Activated T-cell treated with anti-CD3 and anti-CD28 coated beads for 48 hours (primary cell): ENCODE data around the gene PPIC.
"Not testable (repeated sequence)": the region's sequence is repeated elsewhere in the genome, so short reads cannot be mapped to it uniquely, and the experiment has no call there.

Source experiments
- DNase-seq: peaks from one replicate; pipeline ENCODE4 v3.0.0-alpha.2; 2020; ENCODE audit warnings: low read depth

Gene PPIC

DNA sequence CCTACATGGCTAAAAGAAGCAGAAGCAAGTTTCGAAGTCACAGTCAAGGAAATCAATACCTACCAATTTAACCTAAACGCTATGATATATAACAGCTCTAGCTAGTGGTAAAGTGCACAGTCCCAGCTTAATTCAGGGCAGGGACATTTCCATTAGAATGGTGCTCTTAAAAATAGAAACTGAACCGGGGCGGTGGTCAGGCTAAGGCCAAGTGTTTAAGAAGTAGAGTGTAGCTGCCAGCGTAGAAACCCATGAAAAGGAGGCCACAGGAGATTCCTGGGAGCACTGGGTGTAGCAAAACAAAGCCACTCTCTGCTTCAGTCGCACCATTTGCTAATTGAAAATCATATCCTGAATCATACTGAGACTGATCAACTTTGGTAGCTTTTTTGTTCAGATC, 28.8 kb downstream of the PPIC start:
- no peak for DNase-seq

DNA sequence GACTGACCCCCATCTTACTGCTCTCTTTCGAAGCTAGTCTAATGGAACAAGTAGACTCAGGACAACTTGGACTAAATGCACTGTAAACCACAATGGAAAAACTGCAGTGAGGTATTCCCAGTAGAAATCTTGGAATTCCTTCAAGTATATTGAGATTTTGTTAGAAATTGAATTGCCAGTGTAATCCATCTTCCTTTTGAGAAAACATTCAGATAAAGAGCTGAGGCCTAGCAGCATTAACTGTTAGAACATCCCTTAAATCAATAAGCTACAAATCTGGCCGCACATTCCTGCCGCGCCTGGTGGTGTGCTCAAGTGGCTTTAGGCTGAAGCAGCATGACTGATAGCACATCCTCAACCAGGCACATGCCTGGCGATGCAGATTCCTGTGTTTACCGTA, 29.3 kb downstream of the PPIC start:
- no peak for DNase-seq

DNA sequence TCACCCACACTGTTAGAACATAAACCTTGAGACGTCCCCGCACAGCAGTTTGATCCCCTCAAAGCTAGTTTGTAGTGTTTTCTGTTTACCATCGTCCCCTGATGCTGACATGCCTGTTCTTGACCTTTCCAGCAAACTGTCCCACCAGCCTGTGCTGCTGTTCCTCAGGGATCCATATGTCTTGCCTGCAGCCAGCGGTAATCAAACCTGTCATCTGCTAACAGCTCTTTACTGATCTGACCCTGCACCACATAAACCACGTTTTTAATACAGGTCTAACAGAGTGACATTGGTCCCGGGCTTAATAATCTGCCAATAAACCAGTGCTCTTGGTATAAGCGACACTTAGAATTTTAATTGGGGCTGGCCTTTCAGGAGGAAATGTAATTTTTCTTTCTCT, 34.7 kb downstream of the PPIC start:
- DNase-seq, result no peak

DNA sequence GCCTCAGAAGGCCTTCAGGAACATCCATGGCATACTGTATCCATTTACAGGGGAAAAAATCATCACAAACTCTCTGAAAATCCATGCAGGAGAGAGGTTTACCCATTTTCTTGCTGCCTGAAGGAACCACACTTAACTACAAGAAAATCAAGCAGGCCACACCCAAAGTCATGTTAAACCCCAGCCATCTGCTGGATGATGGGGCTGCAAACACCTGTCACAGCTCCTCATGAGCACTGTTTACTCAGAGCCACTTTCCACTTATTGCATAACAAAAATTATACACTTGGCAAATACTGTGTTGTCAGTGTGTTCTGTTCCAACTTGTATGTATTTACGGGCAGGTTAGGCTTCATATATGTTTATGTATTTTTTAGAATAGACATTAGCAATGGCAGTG, 35.8 kb downstream of the PPIC start:
- no peak for DNase-seq

DNA sequence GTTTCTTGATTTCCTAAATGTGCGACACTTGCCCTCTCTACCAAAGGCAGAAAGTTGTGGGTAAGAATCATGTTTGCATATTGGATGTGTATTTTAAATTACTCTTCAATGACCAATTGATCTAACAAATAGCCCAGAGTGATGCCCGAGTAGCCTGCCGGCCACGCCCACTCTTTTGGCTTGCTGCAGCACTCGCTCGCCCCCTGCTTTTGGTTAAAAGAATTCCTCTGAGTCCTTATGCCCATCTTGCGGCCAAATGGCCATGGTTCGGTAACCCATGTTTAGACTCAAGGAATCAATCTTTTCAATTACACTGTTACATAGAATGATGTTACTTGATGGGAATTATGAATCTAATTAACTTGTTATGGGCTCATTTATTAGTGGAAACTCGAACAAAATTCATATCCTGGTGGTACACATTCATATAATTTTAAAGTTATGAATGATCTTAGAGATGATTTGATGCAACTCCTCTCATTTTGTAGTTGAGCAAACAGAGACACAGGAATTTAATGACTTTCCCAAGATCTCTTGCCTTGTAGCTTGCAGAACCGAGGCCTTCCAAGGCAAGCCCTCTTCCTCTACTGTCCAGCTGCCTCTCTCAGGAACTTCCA, 36.5 kb downstream of the PPIC start:
- peak; percentile 3 for DNase-seq

DNA sequence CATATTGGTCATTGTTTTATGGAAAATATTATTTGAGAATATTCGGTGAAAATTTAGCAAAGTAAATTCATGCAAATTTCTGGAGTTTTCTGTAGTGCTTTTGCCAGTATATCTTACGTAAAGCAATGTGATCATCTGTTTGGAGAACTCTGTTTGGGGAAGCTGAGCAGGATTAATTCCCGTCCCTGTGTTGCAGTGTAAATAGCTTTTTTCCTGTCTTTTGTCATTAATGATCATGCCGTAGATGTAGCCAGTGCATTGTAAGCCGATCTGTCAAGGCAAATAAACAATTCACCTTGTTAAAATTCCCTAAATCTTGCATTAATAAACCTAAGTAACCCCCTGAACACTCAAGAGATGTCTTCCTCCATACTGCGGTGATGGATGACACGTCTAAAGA, 39.2 kb downstream of the PPIC start:
- no peak for DNase-seq

DNA sequence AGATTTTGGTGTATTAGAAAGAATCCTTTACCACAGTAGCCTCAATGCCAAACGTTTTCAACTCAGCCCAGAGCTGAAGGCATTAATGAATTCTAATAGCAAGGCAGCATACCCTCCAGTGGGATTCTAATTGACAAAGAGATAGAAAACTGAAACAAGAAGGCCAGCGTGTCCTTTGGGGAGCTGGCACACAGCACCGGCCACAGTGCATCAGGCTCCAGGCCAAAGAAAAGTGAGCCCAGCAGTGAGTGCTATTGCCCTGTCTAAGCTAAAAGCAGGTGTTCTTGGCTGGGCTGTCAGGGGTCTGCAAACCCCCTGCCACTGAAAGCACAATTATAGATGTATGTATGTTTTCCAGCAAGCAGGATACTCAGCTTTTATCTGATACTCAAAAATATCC, 40.4 kb downstream of the PPIC start:
- no peak for DNase-seq

DNA sequence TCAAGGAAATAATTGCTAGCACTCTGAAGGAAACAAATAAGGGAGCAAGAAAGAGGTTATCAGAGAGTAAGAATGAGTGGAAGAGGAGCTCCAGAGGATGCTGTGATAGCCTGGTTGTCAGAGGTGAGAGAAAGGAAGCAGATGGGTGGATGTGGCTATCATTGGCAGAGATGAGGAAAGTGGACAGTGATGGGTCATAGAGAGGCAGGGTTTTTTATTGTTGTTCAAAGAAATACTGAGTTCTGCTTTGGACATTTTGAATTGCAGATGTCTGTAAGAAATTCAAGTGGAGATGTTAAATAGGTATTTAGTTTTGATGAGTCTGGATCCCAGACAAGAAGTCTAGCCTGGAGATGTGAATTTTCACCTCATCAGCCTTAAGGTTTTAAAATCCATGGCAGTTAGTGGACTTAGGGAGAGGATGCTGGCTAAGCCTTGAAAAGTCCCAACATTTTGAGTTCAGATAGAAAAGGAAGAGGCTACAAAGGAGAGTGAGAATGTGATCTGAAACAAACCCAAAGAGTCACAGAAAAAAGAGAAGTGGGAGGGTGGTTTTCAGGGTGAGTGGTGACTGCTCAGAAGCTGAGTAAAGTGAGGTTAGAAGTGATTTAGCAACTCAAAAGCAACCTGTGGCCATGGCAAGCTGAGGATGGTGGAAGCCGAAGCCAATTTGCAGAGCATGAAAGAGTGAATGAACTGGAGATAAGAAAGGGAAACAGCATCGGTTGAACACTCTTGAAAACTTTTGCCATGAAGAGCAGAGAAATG, 50.4 kb downstream of the PPIC start:
- no peak for DNase-seq

DNA sequence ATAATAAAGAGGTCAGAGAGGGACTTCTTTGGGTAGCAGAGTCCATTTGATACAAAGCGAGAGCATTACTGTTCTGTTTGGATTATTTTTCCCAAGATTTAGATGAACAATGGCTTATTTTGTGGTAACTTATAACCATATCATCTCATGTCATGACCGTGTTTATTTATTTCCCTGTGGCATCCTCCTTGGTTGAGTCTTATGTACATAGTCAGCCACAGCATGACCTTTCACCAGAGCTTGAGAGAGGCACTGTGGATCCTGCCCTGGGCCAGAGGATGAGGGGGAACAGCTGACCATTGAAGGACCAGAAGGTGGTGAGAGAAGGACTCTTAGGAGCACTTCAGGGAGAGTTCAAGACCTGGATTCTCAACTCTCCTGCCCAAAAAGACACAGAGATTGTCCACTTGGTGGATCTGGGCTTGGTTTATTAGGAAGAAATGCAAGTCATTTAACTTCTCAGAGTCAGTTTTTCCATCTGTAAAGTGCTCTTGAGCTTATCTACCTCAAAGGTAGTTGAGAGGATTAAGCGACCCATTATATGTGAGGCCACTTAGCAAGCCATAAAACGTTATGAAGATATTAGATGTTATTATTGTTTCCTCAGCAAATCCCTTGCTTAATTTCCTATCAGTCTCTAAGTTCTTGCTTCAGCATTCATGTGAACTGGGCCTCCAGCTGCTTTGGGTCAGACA, 51.4 kb downstream of the PPIC start:
- no peak for DNase-seq

DNA sequence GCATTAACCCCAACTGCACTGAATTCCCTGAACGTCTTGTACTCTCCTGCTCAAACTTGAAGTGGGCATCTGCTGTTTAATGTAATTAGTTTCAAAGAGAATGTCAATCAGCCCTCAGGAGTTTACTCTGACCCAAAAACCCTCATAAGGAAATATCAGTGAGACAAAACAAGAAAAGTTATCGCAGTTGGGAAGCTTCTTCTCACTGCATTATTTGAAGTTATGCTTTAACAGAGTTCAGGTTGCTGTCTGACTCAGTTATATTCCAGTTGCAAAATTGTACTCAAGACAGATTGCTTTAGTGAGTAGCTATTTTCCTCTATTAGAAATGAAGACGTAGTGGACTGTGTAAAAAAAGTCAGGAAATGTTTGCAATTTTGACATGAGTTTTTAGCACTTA, 52.1 kb downstream of the PPIC start:
- no peak for DNase-seq

DNA sequence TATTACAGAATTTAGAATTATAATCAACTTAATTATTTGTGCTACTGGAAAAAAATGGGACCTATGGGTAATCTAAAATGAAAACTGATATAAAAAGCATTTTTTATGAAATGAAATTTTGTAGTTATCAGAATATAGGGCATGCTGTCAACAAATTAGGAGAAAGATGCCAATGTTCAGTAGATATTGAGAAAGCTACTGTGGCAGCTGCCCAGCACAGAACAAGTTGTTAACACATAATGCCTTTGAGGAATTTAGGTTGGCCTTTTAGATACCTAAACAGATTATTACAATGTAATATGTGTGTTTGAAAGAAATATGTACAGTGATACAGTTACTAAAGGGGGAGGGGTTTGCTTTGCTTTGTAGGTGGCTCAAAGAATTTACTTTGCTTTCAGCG, 54.1 kb downstream of the PPIC start:
- no peak for DNase-seq

DNA sequence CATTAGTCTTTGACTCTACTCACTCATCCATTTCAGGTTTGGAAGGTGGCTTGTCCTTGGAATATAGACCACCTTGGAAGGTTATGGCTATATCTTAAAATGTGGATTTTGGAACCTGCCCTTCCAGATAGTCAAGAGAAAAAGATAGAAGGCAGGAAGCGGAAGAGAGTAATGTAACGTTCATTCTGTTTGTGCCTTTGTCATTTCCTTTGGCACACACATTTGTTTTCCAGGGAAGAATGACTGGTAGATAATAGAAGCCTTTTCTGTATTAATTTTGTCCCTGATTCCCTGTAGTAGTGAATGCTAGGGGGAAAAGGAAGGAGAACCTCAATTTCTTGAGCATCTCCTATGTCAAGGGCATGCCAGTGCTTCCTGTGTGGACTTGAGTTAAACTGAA, 54.7 kb downstream of the PPIC start:
- no peak for DNase-seq

DNA sequence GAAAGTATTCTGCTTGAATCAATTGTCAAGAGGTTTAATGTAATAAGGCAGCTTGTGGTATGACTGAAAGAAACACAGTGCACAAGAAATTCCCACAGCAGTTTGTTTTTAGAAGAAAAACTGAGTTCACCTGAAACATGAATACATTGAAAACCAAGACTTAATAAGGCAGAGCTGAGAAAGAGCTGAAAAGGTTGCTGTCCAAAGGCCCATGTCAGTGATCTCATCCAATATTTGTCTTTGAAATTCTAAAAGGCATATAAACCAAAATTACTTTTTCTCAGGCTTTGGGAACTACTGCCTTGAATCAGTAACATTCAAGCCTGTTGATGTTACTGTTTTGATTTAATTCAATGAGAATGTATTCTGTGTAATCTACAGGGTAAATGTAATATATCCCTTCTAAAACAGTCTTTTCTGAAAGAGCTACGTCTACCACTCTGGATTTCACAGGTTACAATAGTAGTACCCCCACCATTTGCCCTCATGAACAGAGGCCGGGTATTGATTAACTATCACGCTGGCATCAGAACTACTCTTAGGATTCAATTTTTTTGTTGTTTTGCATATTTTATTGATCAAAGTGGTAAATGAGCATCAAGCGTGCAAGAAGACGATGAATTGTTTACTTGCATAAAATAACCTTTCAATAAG, 57.8 kb downstream of the PPIC start:
- no peak for DNase-seq

DNA sequence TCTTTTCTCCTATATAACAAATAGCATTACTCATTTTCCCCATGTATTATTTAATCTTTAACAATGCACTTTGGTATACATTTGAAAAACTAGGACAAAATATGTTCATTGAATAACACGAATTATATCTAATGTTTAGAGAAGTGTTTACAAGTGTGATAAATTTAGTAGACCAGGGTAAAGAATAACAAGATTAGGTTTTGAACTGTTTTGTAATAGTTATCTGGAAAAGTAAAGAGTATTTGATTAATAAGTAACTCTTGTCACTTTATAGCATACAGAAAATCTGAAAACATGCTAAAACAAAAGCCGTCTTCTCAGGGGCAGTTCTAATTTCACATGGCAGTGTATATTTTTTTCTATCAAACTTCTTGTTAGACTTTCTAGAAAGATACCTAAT, 58.5 kb downstream of the PPIC start:
- no peak for DNase-seq

DNA sequence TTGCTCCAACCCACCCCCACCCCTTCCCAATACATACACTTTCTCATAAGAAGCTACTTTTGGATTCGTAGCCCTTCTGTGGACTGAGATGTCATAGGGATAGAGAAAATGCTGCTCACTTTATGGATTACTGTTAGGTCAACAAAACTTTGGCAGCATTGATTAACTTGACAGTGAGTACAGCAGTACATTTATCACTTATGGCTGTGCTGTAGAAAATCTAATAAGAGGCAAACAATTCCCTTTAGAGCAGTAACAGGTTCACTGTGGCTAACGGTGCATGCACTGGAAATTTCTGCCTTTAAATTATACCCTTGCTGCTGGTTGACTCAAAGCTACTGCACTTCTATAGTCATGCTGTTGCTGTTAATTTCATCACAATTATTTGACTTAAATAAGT, 59.2 kb downstream of the PPIC start:
- no peak for DNase-seq

DNA sequence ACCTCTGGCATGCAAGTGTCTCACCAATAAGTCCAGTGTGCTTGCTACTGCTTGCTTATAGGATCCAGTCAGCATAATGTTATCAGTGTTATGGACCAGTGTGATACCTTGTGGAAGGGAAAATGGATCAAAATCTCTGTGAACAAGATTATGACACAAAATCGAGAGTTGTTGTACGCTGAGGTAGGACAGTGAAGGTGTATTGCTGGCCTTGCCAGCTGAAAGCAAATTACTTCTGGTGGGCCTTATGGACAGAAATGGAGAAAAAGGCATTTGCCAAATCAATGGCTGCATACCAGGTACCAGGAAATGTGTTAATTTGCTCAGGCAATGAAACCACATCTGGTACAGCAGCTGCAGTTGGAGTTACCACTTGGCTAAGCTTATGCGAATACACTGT, 62.3 kb downstream of the PPIC start:
- DNase-seq, result not testable (repeated sequence)

DNA sequence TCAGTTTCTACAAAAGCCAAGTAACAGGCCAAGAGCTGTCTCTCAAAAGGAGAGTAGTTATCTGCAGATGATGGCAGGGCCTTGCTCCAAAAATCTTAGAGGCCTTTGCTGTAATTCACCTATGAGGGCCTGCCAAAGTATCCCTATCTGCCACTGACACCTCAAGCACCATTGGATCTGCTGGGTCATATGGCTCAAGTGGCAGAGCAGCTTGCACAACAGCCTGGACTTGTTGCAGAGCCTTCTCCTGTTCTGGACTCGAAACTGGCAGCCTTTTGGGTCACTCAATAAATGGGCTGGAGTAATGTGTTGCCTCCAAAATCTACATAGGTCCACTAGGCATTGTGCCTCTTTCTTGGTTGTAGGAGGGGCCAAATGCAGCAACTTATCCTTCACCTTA, 62.8 kb downstream of the PPIC start:
- not testable (repeated sequence) for DNase-seq
